T-helper 2 cell (primary cell): Measurements from ENCODE around the gene CACFD1.

Experiments used
- DNase-seq, 5 experiments: peaks; one replicate each; pipeline versions ENCODE4 v3.0.0 to v3.0.0-alpha.2; 2012 to 2022

CACFD1 gene

DNA sequence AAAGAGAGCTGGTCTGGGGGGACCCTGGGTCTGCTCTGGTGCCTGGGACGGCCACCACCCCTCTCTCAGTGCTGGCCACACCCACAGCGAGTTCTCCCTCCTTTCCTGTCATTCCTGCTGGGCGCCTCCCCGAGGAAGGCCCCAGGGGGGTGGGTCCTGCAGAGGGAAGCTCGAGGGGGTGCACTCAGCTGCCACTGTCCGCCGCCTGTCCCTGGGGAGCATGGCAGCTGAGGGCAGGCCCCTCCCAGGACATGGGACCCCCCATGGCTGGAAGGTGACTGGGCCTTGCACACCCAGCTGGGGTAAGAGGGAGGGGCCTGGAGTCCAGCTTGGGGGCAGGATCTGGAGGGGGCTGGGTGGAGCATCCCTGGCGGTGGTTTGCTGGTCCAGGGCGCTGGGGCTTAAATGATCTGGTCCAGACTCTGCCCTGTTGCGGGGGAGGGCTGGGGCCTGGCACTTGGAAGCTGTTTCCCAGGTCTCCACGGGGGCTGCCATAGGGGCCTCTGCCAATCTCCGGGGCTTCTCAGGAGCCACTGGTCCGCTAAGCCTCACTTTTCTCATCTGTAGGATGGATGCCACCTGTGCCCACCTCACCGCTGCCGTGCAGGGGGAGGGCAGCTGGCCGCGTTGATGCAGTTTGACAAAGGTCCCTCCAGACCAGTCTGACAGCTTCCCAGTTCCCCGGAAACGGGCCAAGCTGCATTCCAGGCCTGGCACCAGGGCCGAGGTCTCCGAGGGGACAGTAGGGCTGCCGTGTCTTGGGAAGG, 25.1 kb downstream of the CACFD1 start:
- DNase-seq, result no peak

GRCh38 chr9:133485531-133486260, 25.9 kb downstream of the CACFD1 start:
- DNase-seq, result peak in 1 of 5 experiments; percentile 34

DNA sequence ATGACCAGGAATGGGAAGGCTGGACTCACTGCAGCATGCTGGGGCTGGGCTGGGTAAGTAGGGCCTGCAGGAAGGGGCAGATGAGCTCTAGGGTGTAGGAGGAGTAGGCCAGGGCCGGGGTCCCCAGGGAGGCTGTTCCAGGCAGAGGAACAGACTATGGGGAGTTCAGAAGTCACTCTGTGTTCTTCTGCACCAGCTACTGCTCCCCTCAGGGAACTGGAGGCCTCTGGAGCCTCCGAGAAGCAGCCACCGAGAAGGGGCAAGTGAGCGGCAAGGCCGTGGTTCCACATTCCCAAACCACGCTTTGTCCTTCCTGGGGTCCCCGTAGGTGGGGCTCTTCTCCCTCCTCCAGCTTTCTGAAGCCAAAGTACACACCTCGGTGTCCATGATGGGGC, 27.6 kb downstream of the CACFD1 start:
- no peak for DNase-seq

GRCh38 chr9:133488686-133489252, 29.0 kb downstream of the CACFD1 start:
- DNase-seq, result no peak

DNA sequence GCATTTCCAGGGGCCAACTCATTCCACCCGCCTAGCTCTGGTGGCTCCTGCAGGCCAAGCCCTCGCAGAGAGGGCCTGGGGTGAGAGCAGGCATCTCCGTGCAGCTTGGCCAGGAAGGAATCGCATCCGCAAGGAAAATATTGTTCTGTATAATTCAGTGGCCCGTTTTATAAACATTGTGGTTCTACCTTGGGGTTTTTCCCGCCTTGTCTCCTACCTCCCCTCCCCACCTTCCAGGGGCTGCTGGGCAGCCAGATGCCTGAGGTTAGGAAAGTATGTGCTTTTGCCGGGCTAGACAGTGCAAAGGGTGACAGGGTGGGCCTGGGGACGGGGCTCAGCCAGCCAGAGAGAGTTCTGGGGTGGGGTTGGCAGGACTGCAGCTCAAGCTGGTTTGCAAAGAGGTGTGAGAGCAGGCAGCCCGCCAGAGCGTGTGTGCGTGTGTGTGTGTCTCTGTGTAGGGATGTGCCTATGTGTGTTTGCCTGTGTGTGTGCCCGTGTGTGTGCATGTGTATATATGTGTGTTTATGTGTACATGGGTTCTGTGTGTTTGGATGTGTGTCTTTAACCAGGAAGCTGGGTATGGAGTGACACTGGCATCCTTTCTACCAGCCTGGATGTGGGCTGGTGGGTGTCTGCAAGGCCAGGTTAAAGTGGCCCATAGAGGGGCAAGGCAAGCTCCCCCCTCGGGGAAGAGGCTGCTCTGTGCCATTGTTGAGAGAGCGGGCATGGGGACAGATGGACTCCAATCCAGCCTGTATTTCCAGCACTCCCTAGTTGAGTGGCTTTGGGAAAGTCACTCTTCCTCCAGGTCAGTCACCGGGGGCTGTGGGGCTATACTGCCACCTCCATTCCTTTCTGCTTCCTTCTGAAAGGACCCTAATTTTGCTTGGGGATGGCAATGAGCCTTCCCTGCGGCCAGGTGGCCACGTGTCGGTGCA, 29.7 kb downstream of the CACFD1 start:
- DNase-seq, result no peak

- no peak for DNase-seq
Observed at GRCh38 chr9:133490201-133490681, 30.5 kb downstream of the CACFD1 start.

DNA sequence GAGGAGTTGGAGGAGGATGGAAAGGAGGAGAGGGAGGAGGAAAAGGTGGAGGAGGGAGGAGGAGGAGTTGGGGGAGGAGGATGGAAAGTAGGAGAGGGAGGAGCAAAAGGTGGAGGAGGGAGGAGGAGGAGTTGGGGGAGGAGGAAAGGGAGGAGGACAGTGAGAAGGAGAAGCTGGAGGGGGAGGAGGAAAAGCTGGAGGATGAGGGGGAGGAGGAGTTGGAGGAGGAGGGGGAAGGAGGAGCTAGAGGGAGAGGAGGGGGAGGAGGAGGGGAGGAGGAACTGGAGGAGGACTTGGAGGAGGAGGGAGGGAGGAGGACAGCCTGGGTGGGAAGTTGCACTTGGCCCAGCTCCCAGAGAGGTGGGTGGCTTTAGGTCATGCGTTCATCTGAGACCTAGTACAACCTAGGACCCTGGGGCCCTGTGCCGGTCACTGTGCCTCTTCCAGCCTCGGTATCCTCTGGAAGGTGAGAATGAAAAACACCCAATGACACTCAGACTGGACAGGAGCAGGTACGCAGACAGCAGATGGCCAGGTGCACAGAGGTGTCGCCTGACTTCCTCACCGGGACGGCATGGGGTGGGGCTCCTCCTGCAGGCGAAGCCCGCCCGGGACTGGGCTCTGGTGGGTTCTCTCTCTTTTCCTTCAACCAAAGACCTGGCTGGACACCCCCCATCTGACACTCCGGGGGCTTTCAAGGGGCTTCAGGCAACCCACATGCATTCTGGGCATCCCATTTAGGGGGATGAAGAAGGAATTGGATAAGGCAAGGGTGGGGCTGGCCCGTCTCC, 31.3 kb downstream of the CACFD1 start:
- DNase-seq, result no peak

DNA sequence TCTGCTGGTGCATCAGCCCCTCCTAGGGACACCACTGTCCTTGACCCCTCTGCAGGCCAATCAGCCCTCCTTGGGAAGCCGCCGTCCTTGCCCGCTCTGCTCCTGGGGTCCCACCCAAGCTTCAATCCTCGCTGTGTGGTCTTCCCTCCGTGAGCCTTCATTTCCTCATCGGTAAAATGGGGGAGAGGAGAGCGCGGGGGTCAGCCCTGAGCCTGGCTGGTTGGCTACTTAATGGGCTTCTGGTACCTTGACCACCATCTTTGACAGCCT, 31.8 kb downstream of the CACFD1 start:
- no peak for DNase-seq

GRCh38 chr9:133492061-133493021, 32.6 kb downstream of the CACFD1 start:
- no peak for DNase-seq

- DNase-seq, result no peak
Observed at GRCh38 chr9:133493428-133493827, 33.6 kb downstream of the CACFD1 start.

DNA sequence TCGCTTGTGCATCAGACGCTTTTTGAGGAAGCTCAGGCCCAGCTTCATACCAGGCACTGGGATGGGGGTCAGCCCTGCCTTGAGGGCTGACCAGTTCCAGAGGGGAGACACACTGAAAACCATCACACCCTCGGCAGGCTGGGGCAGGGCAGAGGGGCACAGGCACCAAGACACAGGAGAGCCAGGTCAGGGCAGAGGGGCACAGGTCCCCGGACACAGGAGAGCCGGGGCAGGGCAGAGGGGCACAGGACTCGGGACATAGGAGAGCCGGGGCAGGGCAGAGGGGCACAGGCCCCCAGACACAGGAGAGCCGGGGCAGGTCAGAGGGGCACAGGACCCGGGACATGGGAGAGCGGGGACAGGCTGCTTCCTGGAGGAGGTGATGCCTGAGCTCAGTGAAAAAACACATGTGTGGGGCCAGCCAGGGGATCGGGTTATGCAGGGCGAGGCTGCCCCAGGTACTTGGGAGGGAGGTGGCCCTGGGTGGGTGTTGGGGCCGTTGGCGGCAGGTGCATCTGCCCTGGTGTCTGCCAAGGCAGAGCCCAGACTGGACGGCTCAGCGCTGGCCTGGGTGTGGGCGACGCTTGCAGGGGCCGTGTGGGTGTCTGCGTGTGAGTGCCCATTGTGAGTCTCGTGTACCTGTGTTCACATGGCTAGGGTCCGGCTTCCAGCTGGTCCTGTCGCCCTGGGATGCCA, 34.2 kb downstream of the CACFD1 start:
- no peak for DNase-seq

GRCh38 chr9:133494636-133495326, 35.0 kb downstream of the CACFD1 start:
- no peak for DNase-seq

- DNase-seq, result no peak
Observed at GRCh38 chr9:133495327-133496293, 35.8 kb downstream of the CACFD1 start.

GRCh38 chr9:133496861-133497842, 37.4 kb downstream of the CACFD1 start:
- no peak for DNase-seq

- DNase-seq, result no peak
Observed at GRCh38 chr9:133499132-133499891, 39.5 kb downstream of the CACFD1 start.

DNA sequence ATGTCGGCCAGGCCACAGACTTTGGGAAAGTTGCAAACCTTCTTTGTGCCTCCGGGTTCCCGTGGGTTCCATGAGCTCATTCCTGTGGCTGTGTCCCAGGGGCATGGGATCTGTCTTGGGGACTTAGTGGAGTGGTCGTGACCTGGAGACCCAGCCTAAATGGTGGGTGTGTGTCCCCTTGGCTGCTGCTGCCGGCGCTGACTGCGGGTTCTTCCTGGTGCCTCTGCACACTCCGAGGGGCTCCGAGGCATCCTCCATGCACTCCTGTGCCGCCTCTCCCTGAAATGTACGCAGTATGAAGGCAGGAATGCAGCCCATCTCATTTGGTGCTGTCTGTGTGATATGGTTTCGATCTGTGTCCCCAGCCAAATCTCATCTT, 40.1 kb downstream of the CACFD1 start:
- no peak for DNase-seq
